Brain microvascular endothelial cell (primary cell): ENCODE results near the gene FBXO42.
"Not testable (repeated sequence)": the region's sequence is repeated elsewhere in the genome, so short reads cannot be mapped to it uniquely, and the experiment has no call there.

ENCODE experiments used
- DNase-seq: peaks from one replicate; pipeline ENCODE4 v3.0.0-alpha.2; 2020
- H3K27ac ChIP-seq: fragments of 250-450 bp; sonication (Bioruptor Pico); 2 replicates; pipeline ENCODE4 v1.5.1; 2020; ENCODE audit warnings: mild to moderate bottlenecking, moderate library complexity
- H3K27me3 ChIP-seq: fragments of 250-450 bp; sonication (Bioruptor Pico); replicated peaks from 2 replicates; pipeline ENCODE4 v1.5.1; 2020; ENCODE audit warnings: mild to moderate bottlenecking
- H3K36me3 ChIP-seq: fragments of 250-450 bp; sonication (Bioruptor Pico); replicated peaks from 2 replicates; pipeline ENCODE4 v1.5.1; 2020; ENCODE audit warnings: mild to moderate bottlenecking
- H3K4me3 ChIP-seq: 2 replicates; pipeline ENCODE4 v1.5.1; 2011; ENCODE audit warnings: low read depth, mild to moderate bottlenecking, control low read depth, low read length, moderate library complexity
- CTCF ChIP-seq: IDR thresholded peaks from 2 replicates; pipeline ENCODE4 v1.5.1; 2011; ENCODE audit warnings: low read depth, mild to moderate bottlenecking, moderate library complexity, low read length, control low read depth, inconsistent platforms; ENCODE audit errors: missing control alignments
- in situ Hi-C: cut with HindIII; loops from 2 replicates; pipeline ENCODE4 v1.10.0; 2017; ENCODE audit warnings: low sequenced_read_pairs, low pct_ligation_motif_present

The FBXO42 gene

DNA sequence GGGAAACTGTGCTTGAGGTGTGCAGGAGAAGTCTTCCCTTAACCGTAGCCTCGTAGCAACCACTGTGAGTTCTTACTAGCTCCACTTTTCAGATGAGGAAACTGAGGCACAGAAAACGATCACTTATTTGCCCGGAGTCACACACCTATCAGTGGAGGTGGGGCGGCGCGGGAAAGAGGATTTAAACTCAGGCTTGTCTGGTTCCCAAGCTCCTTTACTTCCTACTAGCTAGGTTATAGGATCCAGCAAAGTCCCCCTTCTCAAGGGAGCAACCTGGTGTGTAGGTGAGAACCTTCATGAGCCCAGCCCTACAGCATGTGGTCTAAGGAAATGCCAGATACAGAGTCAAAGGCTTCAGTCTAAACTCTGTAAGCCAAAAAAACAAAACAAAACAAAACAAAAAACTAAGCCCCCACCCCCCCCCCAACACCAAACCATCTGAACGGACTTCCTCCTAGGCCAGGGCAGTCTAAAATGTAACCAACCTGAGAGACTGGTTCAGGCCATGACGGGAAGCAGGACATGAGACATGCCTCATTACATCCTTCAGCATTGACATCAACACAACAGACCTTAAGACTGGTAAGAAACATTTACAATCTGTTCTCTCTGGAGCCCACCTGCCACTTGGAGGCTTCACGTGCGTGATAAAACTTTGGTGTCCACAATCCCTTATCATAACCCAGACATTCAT lies 709 bp upstream of the FBXO42 start:
- Histone ChIP-seq H3K36me3 (no peaks in the 10 kb centered on the region), H3K27ac (peak overlapping the region; percentile 75), H3K27me3 (no peaks in the 10 kb centered on the region), H3K4me3 (peak overlapping the region; percentile 93)
- in situ Hi-C loops: no loop called here
- TF ChIP-seq CTCF: no peak
- DNase-seq: no peak

- peak overlapping the region; percentile 93 for H3K4me3 ChIP-seq
- no peak for TF ChIP-seq CTCF
- in situ Hi-C loops: no loop called here
These were observed 755 bp downstream of the FBXO42 start for GRCh38 chr1:16351456-16351993.

GRCh38 chr1:16349847-16350406 lies 2.4 kb downstream of the FBXO42 start:
- H3K4me3 ChIP-seq: no peak overlapping the region
- in situ Hi-C loops: no loop called here
- no peak overlapping the region for H3K27ac ChIP-seq
- no peaks in the 10 kb centered on the region for H3K27me3 ChIP-seq
- no peak for TF ChIP-seq CTCF
- DNase-seq: no peak
- no peaks in the 10 kb centered on the region for H3K36me3 ChIP-seq

More at GRCh38 chr1:16351456-16351993, 755 bp downstream of the FBXO42 start:
- H3K36me3 ChIP-seq: no peaks in the 10 kb centered on the region
- H3K27me3 ChIP-seq: no peaks in the 10 kb centered on the region
- peak overlapping the region; percentile 75 for H3K27ac ChIP-seq
- DNase-seq: no peak

DNA sequence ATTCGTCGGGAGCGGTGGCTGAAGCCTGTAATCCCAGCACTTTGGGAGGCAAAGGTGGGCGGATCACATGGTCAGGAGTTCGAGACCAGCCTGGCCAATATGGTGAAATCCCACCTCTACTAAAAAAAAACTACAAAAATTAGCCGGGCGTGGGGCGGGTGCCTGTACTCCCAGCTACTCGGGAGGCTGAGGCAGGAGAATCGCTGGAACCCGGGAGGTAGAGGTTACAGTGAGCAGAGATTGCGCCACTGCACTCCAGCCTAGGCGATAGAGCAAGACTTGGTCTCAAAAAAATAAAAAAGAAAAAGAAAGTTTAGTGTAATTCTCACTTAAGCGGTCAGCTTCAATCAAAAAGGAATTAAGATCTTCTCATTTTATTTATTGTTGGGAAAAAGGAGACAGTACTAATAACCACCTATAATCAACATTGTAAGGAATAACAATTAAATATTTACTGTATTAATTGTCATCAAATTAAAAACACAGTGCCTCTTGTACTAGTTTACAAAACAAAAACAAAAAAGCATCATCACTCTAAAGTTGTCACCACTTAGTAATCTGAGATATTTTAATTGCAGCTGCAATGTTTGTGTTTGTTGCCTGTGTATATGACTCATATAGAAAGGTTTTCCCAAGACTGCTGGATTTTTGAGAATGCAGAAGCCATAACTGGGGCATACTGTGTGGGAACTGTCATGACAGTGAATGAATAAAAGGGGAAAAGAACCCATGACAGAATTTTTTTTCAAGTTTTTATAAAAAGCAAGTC lies 3.7 kb downstream of the FBXO42 start:
- H3K36me3 ChIP-seq: no peaks in the 10 kb centered on the region
- DNase-seq: peak; percentile 54
- in situ Hi-C loops: no loop called here
- H3K27me3 ChIP-seq: no peaks in the 10 kb centered on the region
- no peak for TF ChIP-seq CTCF
- H3K27ac ChIP-seq: peak overlapping the region; percentile 58
- H3K4me3 ChIP-seq: no peak overlapping the region

DNA sequence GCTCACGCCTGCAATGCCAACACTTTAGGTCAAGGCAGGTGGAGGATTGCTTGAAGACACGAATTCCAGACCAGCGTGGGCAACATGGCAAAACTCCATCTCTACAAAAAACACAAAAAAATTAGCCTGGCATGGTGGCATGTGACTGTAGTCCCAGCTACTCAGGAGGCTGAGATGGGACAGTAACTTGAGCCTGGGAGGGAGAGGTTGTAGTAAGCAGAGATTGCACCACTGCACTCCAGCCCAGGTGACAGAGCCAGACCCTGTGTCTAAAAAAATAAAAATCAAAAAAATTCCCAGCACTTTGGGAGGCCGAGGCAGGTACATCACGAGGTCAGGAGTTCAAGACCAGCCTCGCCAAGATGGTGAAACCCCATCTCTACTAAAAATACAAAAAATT lies 9.0 kb downstream of the FBXO42 start:
- not testable (repeated sequence) for DNase-seq

More for the DNA sequence above, 9.0 kb downstream of the FBXO42 start:
- H3K27ac ChIP-seq, H3K4me3 ChIP-seq, H3K36me3 ChIP-seq, in situ Hi-C loops, H3K27me3 ChIP-seq: not testable (repeated sequence)
